GM19240 (cell line): ENCODE results near the gene TMEM89.

ENCODE experiments used
- DNase-seq: peaks from one replicate; pipeline ENCODE4 v3.0.0; 2011; ENCODE audit warnings: low spot score; ENCODE audit not compliant: insufficient read length

The TMEM89 gene, protein sequence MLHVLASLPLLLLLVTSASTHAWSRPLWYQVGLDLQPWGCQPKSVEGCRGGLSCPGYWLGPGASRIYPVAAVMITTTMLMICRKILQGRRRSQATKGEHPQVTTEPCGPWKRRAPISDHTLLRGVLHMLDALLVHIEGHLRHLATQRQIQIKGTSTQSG

GRCh38 chr3:48621461-48621869, at the start of gene TMEM89:
Gene TMEM89, minus strand, starts transcription at chr3:48621769. Its CDS starts 13 bp downstream, at chr3:48621756.
- DNase-seq: no peak

- no peak for DNase-seq
Measured at GRCh38 chr3:48664929-48665328, 43.4 kb upstream of the TMEM89 start.

DNA sequence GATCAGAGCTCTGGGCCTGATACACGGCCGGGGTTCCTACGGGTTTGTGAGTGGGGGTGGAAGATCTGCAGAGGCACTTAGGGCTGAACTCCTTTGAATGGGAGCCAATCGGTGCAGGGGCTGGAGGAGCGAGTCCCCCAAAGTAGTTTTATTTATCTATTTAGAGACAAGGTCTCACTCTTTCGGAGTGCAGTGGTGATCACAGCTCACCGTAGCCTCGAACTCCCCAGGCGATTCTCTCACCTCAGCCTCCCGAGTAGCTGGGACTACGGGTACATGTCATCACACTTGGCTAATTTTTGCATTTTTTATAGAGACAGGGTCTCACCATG, 42.7 kb upstream of the TMEM89 start:
- no peak for DNase-seq

- peak; percentile 100 for DNase-seq
Measured at GRCh38 chr3:48663489-48664312, 42.1 kb upstream of the TMEM89 start.

- DNase-seq: peak; percentile 45
Measured at GRCh38 chr3:48662753-48663488, 41.4 kb upstream of the TMEM89 start, which contains the start of gene CELSR3. Gene CELSR3, minus strand, starts transcription at chr3:48662886. Its CDS starts 252 bp downstream, at chr3:48662634.

DNA sequence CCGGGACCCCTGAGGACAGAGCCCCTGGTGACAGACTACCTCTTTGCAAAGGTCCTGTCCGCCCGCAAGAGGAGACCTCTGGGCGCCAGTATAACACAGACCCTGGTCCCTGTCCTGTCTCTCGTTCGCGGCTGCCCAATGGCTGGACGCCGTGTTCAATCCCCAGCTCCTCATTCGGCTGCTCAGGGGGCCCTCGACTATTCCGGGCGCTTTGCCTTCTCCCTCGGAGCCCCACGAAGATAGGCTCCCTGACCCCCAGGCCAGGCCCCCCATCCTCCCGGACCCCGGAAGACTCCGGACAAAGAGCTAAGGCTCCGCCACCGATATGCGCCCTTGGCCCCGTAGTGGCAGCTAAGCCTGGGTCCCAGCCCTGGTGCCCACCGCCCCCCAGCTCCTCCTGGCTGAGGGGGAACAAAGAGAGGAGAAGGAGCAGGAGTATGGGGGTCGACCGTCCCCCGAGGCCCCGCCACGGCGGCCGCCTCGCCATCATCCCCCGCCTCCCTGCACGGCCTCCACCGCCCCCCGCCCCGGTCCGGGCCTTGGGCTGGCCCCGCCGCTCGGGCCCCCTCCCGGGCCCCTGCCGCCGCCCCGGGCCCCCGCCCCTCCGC, 40.7 kb upstream of the TMEM89 start:
- no peak for DNase-seq

GRCh38 chr3:48661501-48662144, 40.1 kb upstream of the TMEM89 start:
- DNase-seq: peak; percentile 57

DNA sequence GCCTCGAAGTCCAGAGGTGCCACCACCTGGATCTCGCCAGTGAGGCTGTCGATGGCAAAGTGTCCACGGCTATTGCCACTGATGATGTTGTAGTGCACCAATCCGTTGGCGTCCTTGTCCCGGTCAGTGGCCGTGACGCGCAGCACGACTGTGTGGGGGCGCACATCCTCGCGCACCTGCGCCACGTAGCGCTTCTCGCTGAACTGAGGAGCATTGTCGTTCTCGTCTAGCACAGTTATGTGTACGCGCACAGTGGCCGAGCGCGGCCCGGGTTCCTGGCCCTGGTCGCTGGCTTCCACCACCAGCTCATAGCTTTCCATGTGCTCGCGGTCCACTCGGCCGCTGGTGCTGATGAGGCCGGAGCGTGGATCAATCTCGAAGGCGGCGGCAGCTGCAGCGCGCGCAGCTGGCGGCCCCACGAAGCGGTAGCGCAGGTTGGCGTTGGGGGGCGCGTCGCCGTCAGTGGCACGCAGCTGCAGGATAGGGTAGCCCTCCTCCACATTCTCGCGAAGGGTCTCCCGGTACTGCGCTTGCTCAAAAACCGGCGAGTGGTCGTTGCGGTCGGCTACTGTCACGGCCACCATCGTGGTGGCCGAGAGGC, 39.3 kb upstream of the TMEM89 start:
- no peak for DNase-seq

DNA sequence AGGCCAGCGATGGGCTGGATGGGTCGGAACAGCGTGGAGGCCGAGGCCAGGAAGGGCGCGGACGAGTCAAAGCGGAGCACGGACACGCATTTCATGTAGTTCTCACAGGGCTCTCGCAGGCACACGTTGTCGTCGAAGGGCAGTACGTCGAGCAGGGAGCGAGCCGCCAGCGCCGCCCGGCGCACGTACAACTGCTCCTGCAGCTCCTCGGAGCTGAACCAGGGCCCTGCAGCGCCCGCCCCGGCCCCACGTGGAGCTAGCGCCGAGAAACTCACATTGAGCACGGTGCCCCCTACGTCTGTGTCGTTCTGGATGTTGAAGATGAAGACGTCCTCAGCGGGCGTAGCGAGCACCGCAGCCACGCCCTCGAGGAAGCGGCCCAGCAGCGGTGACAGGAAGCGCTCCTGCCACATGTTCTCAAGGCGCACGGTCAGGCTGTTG, 35.3 kb upstream of the TMEM89 start:
- DNase-seq: no peak

DNA sequence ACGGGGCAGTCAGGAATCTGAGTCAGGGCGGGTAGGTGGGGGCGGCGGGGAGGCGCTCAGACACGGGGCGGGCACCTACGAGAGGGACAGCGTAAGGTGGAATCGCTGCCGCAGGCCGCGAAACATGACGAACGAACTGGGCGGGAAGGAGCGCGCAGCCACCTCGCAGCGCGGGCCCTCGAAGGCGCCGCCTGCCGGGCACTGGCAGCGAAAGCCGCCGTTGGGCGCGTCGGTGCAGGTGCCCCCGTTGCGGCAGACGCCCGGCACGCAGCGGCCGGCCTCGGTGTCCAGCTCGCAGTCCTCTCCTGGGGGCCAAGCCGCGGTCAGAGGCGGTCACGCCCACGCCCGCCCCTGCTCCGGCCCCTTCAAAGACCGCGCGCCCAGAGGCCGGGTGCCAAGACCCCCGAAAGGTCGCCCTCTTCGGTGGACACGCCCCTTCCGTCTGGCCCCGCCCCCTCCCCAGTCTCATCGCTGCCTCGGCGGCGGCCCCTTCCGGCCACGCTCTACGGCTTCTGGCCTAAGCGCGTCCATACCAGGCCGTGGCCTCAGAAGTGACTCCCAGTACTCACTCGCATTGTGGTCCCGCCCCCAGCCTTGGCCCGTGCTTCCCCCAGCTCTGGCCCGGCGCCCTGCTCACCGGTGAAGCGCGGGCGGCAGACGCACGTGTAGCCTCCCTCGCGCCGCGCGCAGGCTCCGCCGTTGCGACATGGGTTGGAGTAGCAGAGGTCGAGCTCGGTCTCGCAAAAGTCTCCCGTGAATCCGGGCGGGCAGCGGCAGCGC, 34.7 kb upstream of the TMEM89 start:
- DNase-seq: peak; percentile 89

DNA sequence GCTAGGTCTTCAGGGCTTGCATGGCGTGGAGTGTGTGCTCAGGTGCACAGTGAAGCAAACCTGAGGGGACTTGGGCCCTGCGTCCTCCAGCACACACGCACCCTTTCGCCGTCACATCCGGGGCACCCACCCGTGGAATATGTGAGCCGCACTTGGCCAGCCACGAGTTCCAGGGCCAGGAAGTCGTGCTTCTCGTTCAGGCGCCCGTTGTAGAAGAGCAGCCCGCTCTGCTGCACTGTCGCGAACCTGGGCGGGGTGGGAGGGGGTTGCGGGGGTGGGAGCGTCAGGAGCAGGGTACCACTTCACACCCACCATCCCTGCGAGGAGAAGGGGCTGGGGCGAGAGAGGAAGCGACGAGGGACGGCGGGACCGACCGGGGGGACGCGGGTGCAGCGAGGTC, 34.0 kb upstream of the TMEM89 start:
- DNase-seq: no peak

DNA sequence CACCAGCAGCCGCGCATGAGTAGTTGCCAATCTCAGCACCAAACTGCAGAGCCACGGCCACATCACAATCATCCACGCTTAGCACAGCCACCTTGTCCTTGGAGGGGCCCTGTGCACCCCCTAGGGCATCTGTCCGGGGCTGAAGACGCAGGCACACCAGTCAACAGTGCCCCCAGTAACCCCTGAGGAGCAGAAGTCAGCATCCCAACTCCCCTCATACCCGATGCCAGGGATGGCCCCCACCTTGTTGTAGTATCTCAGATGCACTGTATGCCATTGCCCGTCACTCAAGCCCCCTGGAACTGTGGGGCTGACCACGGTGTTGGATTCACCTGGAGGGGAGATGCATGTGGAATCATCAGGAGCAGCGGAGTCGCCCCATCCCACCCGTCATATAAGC, 33.5 kb upstream of the TMEM89 start:
- DNase-seq: no peak

DNA sequence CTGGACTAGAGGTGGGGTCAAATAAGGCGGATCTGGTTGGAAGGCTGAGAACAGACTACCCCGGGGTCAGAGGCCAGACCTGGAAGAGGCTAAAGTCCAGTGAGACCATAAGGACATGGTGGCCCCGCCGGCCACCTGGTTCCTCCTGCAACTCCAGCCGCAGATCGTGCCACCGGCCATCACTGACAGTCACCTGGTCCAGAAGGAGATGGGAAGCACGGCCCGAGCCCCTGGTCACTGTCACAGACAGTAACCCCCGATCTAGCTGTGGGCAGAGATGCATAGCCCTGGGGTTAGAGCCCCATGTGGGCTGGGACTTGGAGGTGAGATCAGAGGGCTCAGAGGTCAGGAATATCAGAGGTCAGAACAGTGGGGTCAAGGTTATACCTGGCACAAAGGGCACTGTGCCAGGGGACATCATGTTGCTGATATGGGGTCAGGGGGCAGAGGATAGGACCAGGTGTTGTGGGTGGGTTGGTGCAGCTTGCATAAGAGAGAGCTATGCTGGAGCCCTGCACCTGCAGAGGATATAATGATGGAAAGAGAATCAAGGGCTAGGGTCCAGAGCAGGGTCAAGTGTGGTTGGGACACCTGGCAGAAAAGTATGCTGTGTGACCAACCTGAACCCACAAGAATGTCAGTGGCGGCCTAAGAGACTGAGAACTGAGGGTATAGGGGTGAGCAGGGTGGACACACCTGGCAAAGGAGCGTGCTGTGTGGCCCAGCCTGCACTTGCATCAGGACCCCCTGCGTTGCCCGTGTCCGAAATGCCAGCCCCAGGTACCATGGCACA, 31.6 kb upstream of the TMEM89 start:
- no peak for DNase-seq

DNA sequence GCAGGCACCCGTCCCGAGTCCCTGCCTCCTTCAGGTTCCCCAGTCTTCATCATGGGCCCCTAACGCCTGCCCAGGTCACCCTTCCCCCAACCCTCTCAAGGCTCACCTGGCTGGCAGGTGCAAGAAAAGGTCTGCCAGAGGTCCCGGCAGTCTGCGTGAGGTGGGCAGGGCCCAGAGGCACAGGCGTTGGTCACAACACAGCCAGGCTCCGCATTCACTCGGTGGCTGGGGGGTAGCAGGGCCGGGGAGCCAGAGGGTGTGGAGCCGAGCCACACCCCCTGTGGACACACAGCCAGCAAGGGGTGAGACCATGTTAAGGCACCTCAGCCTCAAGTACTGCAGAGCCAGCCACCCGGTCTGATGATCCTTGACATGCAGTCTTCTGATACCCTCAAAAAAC, 30.2 kb upstream of the TMEM89 start:
- no peak for DNase-seq

DNA sequence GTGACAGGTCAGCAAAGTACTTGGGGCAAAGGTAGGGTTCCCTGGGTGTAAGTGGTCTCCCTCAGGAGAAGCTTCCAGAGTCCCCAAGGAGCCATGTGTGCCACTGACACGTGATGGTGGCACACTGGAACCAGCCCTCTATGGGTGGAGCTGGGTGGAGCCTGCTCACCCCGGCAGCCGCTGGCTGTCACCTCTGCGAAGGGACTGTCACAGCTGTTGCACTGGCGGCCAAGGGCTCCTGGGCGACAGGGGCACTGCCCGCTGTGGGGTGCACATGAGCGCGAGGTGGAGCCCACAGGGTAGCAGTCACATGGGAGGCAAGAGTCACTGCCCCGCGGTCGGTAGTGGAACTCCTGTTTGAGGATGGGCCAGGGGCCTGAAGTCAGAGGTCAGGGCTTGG, 29.2 kb upstream of the TMEM89 start:
- DNase-seq: no peak

GRCh38 chr3:48648188-48648850, 26.8 kb upstream of the TMEM89 start:
- DNase-seq: no peak

DNA sequence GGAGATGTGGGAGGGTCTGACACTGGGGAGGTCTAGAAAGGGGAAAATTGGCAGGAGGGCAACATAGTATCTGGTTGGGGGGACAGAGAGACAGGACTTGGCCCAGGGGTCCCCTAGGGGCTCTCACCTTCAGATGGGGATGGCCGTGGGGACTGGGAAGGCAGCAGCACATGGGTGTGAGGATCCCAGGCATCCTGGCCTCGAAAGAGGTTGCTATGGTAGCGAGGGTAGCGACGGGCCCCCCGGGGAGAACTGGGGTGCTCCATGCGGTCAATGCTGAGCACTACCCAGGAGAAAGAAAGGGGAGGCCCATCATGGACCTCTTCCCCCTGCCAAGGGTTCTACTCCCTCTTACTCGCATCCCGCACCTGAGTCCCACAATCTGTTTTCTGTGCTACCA, 26.1 kb upstream of the TMEM89 start:
- no peak for DNase-seq

- no peak for DNase-seq
Measured at GRCh38 chr3:48644898-48645760, 23.6 kb upstream of the TMEM89 start.
